ENCODE data around the gene CABLES2. TPM values are rescaled to one million over a fixed set of nuclear protein-coding genes. Genes with fewer than 3 reads are reported as not detected.

The CABLES2 gene
- total and polyA plus RNA-seq, 8 donors: 1.4 to 2.9 (median 1.9) TPM

GRCh38 chr20:62448038-62448437 lies 41.0 kb upstream of the CABLES2 start:
- 62 to 69% methylated on average over 10 of the region's 10 CpGs for WGBS, 2 donors
- no peak overlapping the region for H3K27ac ChIP-seq
- no peaks in the 10 kb centered on the region for H3K27me3 ChIP-seq
- TF ChIP-seq, protein P1, sequence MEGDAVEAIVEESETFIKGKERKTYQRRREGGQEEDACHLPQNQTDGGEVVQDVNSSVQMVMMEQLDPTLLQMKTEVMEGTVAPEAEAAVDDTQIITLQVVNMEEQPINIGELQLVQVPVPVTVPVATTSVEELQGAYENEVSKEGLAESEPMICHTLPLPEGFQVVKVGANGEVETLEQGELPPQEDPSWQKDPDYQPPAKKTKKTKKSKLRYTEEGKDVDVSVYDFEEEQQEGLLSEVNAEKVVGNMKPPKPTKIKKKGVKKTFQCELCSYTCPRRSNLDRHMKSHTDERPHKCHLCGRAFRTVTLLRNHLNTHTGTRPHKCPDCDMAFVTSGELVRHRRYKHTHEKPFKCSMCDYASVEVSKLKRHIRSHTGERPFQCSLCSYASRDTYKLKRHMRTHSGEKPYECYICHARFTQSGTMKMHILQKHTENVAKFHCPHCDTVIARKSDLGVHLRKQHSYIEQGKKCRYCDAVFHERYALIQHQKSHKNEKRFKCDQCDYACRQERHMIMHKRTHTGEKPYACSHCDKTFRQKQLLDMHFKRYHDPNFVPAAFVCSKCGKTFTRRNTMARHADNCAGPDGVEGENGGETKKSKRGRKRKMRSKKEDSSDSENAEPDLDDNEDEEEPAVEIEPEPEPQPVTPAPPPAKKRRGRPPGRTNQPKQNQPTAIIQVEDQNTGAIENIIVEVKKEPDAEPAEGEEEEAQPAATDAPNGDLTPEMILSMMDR (IDR thresholded peaks at IDR 0.05): no peak
- no peak for FAIRE-seq
- no peaks in the 10 kb centered on the region for H3K9me3 ChIP-seq
- DNase-seq: no peak
- intact Hi-C loops (cut with DNase I): no loop called here
- no peaks in the 10 kb centered on the region for H3K4me1 ChIP-seq
- no peaks in the 10 kb centered on the region for H3K36me3 ChIP-seq
- H3K4me3 ChIP-seq: no peak overlapping the region
- no peak for ATAC-seq

GRCh38 chr20:62446888-62447869 lies 40.1 kb upstream of the CABLES2 start:
- no peaks in the 10 kb centered on the region for H3K9me3 ChIP-seq
- WGBS, 2 donors: 71 to 81% methylated on average over 44 of the region's 44 CpGs
- no peaks in the 10 kb centered on the region for H3K27me3 ChIP-seq
- TF ChIP-seq, protein P1 (IDR thresholded peaks at IDR 0.05): no peak
- H3K4me1 ChIP-seq: no peaks in the 10 kb centered on the region
- no peaks in the 10 kb centered on the region for H3K36me3 ChIP-seq
- no peak overlapping the region for H3K4me3 ChIP-seq
- DNase-seq (no peak), FAIRE-seq (no peak), ATAC-seq (no peak)
- intact Hi-C loops (cut with DNase I): no loop called here
- no peak overlapping the region for H3K27ac ChIP-seq

- ATAC-seq (no peak), DNase-seq (no peak), FAIRE-seq (no peak)
- Histone ChIP-seq H3K4me1 (no peaks in the 10 kb centered on the region), H3K4me3 (no peak overlapping the region), H3K9me3 (no peaks in the 10 kb centered on the region), H3K27ac (no peak overlapping the region), H3K27me3 (no peaks in the 10 kb centered on the region), H3K36me3 (no peaks in the 10 kb centered on the region)
- intact Hi-C loops (cut with DNase I): no loop called here
- TF ChIP-seq, protein P1 (IDR thresholded peaks at IDR 0.05): no peak
- 45 to 59% methylated on average over 12 of the region's 12 CpGs for whole genome bisulfite sequencing, 2 donors
Observed at GRCh38 chr20:62446481-62446880, 39.4 kb upstream of the CABLES2 start.

- ATAC-seq (no peak), FAIRE-seq (no peak), DNase-seq (no peak)
- Histone ChIP-seq H3K36me3 (no peaks in the 10 kb centered on the region), H3K27me3 (no peaks in the 10 kb centered on the region), H3K9me3 (no peaks in the 10 kb centered on the region), H3K4me1 (no peaks in the 10 kb centered on the region), H3K27ac (no peak overlapping the region), H3K4me3 (no peak overlapping the region)
- intact Hi-C loops (cut with DNase I): no loop called here
- TF ChIP-seq, protein P1 (IDR thresholded peaks at IDR 0.05): no peak
- WGBS, 2 donors: 64 to 74% methylated on average over 29 to 36 of the region's 36 CpGs
Observed at GRCh38 chr20:62445553-62446340, 38.7 kb upstream of the CABLES2 start.

Data from pancreas (tissue), 10 donors.